G401.6 (cell line): ENCODE results near the gene GTF3C5.
A peak's percentile ranks its signal among the peaks of the same experiment; 100 is the strongest.
"Not testable (repeated sequence)": the region's sequence is repeated elsewhere in the genome, so short reads cannot be mapped to it uniquely, and the experiment has no call there.

Experiments
- FAIRE-seq: peaks from 2 replicates; lab custom pipeline; 2012; peaks lifted over from hg19 to GRCh38; lab: Jason Lieb, UNC

The GTF3C5 gene

GRCh38 chr9:133030317-133031129 is at the start of gene GTF3C5:
Gene GTF3C5, plus strand, starts transcription at chr9:133030997. Its CDS starts 15 bp downstream, at chr9:133031012.
- FAIRE-seq, result peak; percentile 99

- no peak for FAIRE-seq
These were observed 48.3 kb upstream of the GTF3C5 start for GRCh38 chr9:132982458-132982857.

GRCh38 chr9:132983491-132984201 is 47.2 kb upstream of the GTF3C5 start:
- FAIRE-seq, result no peak

- no peak for FAIRE-seq
These were observed 46.4 kb upstream of the GTF3C5 start for GRCh38 chr9:132984202-132985070.

- no peak for FAIRE-seq
These were observed 45.8 kb upstream of the GTF3C5 start for GRCh38 chr9:132985071-132985350.

- FAIRE-seq, result no peak
These were observed 45.3 kb upstream of the GTF3C5 start for GRCh38 chr9:132985489-132985888.

GRCh38 chr9:132986114-132986513 is 44.7 kb upstream of the GTF3C5 start:
- no peak for FAIRE-seq

- no peak for FAIRE-seq
These were observed 43.9 kb upstream of the GTF3C5 start for GRCh38 chr9:132986640-132987620.

GRCh38 chr9:132988244-132989013 is 42.4 kb upstream of the GTF3C5 start:
- FAIRE-seq, result no peak

GRCh38 chr9:132989014-132989310 is 41.8 kb upstream of the GTF3C5 start:
- no peak for FAIRE-seq

- FAIRE-seq, result no peak
These were observed 41.3 kb upstream of the GTF3C5 start for GRCh38 chr9:132989414-132989996.

- not testable (repeated sequence) for FAIRE-seq
These were observed 40.7 kb upstream of the GTF3C5 start for GRCh38 chr9:132989998-132990557.

GRCh38 chr9:132990781-132991180 is 40.0 kb upstream of the GTF3C5 start:
- no peak for FAIRE-seq

GRCh38 chr9:132991351-132992300 is 39.2 kb upstream of the GTF3C5 start:
- no peak for FAIRE-seq

- no peak for FAIRE-seq
These were observed 37.3 kb upstream of the GTF3C5 start for GRCh38 chr9:132993511-132993939.

- no peak for FAIRE-seq
These were observed 36.2 kb upstream of the GTF3C5 start for GRCh38 chr9:132994410-132995120.

- no peak for FAIRE-seq
These were observed 35.7 kb upstream of the GTF3C5 start for GRCh38 chr9:132995121-132995420.

- no peak for FAIRE-seq
These were observed 34.9 kb upstream of the GTF3C5 start for GRCh38 chr9:132995879-132996278.

- no peak for FAIRE-seq
These were observed 34.3 kb upstream of the GTF3C5 start for GRCh38 chr9:132996526-132996925.
